ENCODE measurements around the gene CASP7. TPM values are rescaled to one million over a fixed set of nuclear protein-coding genes. Genes with fewer than 3 reads are reported as not detected.

The CASP7 gene
- total RNA-seq, 4 donors from 2014 or later, result 18.6 to 34.0 (median 26.3) TPM

DNA sequence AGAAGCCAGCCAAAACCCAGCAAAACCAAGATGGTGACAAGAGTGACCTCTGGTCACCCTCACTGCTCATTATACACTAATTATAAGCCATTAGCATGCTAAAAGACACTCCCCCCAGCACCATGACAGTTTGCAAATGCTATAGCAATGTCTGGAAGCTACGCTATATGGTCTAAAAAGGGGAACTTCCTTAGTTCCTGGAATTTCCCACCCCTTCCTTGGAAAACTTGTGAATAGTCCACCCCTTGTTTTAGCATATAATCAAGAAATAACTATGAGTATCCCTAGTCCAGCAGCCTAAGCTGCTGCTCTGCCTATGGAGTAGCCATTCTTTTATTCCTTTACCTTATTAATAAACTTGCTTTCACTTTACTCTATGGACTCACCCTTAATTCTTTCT is 16.0 kb downstream of the CASP7 start:
- no peak for TF ChIP-seq CTCF (IDR thresholded peaks at IDR 0.05)
- DNase-seq (ENCODE audit: low spot score) (no peak), ATAC-seq (ENCODE audit: low FRiP score) (no peak)

GRCh38 chr10:113697595-113697994 is 17.9 kb downstream of the CASP7 start:
- ATAC-seq (ENCODE audit: low FRiP score), result no peak
- no peak for DNase-seq (ENCODE audit: low spot score)

GRCh38 chr10:113704637-113705343 is 25.1 kb downstream of the CASP7 start:
- ATAC-seq (ENCODE audit: low FRiP score) (no peak), DNase-seq (ENCODE audit: low spot score) (no peak)
- no peak for TF ChIP-seq CTCF (IDR thresholded peaks at IDR 0.05)

More at GRCh38 chr10:113697595-113697994, 17.9 kb downstream of the CASP7 start:
- TF ChIP-seq CTCF (IDR thresholded peaks at IDR 0.05), result no peak

DNA sequence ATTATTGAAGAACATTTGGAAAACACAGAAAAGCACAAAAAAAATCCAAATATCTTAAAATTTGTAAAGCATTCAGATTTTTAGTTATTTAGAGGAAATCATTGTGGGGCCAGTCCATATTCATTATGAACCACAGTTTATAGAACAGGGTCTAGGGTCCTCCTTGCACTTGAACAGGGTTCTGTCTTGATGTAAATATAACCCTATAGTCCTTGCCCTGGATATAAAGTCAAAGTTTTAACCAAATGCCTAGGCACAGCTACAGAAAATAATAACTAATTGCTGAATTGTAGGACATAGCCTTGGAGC is 25.6 kb downstream of the CASP7 start:
- TF ChIP-seq CTCF (IDR thresholded peaks at IDR 0.05), result no peak
- DNase-seq (ENCODE audit: low spot score), result no peak
- ATAC-seq (ENCODE audit: low FRiP score), result no peak

DNA sequence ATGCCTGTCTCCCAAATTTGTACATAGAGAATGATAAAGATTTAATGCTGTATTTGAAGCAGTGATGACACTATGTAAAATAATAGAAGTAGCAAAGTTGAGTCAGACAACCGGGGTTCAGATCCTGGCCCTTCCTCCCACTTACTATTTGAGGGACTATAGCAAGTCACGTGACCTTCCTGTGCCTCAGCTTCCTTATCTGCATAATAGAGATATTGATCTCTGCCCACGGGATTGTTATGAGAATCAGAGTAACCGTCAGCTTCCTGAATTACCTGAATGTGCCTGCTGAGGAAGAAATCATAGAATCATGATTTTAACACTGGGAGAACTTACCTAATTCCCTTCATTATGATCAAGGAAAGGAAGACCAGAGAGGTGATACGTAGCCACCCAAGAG is 26.9 kb downstream of the CASP7 start:
- no peak for TF ChIP-seq CTCF (IDR thresholded peaks at IDR 0.05)
- no peak for DNase-seq (ENCODE audit: low spot score)
- no peak for ATAC-seq (ENCODE audit: low FRiP score)

GRCh38 chr10:113708640-113709039 is 28.9 kb downstream of the CASP7 start:
- DNase-seq (ENCODE audit: low spot score) (no peak), ATAC-seq (ENCODE audit: low FRiP score) (no peak)
- TF ChIP-seq CTCF (IDR thresholded peaks at IDR 0.05), result no peak

DNA sequence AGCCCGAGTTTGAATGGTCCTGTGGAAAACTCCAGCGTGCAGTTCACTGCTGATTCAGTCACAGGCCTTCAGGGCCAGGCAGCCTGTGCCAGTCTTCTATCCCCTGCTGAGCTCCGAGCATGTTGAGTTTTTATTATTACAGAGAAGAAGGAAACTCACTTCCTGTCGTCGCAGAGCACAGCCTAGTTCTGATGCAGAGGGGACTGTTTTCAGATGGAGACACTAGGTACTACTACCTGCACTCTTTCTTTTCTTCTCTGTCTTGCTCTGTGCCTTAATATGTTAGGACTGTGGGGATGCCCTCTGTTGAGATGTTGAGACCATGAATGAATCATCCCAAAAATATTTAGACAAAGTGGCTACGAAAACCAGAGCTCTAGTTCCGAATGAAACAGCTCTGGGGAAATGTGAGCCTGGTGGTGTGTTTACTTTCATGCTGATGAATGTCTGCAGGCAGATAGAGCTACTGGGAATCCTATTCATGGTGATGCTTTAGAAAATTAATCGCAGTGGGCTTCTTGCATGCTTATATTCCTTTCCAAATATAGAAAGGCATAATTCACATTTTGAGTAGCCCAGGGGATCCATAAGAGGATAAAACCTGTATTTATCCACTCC is 29.6 kb downstream of the CASP7 start:
- ATAC-seq (ENCODE audit: low FRiP score) (no peak), DNase-seq (ENCODE audit: low spot score) (no peak)
- no peak for TF ChIP-seq CTCF (IDR thresholded peaks at IDR 0.05)
